ENCODE measurements around the gene MYL5.
"Not testable (repeated sequence)": the region's sequence is repeated elsewhere in the genome, so short reads cannot be mapped to it uniquely, and the experiment has no call there.

The MYL5 gene

GRCh38 chr4:657834-658667 is 16.3 kb upstream of the MYL5 start:
- no peak for ATAC-seq

- ATAC-seq: no peak
Measured at GRCh38 chr4:658681-659667, 15.4 kb upstream of the MYL5 start.

- no peak for ATAC-seq
Measured at GRCh38 chr4:659851-660250, 14.5 kb upstream of the MYL5 start.

- no peak for ATAC-seq
Measured at GRCh38 chr4:660401-660800, 13.9 kb upstream of the MYL5 start.

- ATAC-seq: no peak
Measured at GRCh38 chr4:661231-661630, 13.1 kb upstream of the MYL5 start.

- no peak for ATAC-seq
Measured at GRCh38 chr4:661881-662761, 12.2 kb upstream of the MYL5 start.

GRCh38 chr4:663046-663437 is 11.3 kb upstream of the MYL5 start:
- ATAC-seq: no peak

- peak; percentile 77 to 78 for ATAC-seq
Measured at GRCh38 chr4:663438-664428, 10.6 kb upstream of the MYL5 start.

GRCh38 chr4:664713-665231 is 9.6 kb upstream of the MYL5 start:
- ATAC-seq: no peak

GRCh38 chr4:665381-665750 is 9.0 kb upstream of the MYL5 start:
- no peak for ATAC-seq

GRCh38 chr4:665751-666435 is 8.4 kb upstream of the MYL5 start:
- no peak for ATAC-seq

GRCh38 chr4:666436-666810 is 7.9 kb upstream of the MYL5 start:
- ATAC-seq: no peak

- ATAC-seq: no peak
Measured at GRCh38 chr4:666822-667544, 7.4 kb upstream of the MYL5 start.

GRCh38 chr4:667545-667925 is 6.8 kb upstream of the MYL5 start:
- ATAC-seq: no peak

- ATAC-seq: not testable (repeated sequence)
Measured at GRCh38 chr4:668219-668618, 6.1 kb upstream of the MYL5 start.

- not testable (repeated sequence) for ATAC-seq
Measured at GRCh38 chr4:669806-670559, 4.4 kb upstream of the MYL5 start.

GRCh38 chr4:671769-672168 is 2.6 kb upstream of the MYL5 start:
- no peak for ATAC-seq

GRCh38 chr4:673349-674091 is 822 bp upstream of the MYL5 start:
- ATAC-seq: no peak
